WTC11 (cell line): ENCODE results near the gene BMP7. TPM values are rescaled to one million over a fixed set of nuclear protein-coding genes. Genes with fewer than 3 reads are reported as not detected.

ENCODE experiments used
- ATAC-seq: fragments of 200-7000 bp; cut with Tn5 transposase; 2 replicates; pipeline ENCODE4 v1.10.0; 2021; ENCODE audit warnings: mild to moderate bottlenecking, moderate library complexity
- CTCF ChIA-PET: fragments of 300-600 bp; sonication (Branson Sonifier 250); formaldehyde crosslinking; loops from one replicate; lab custom pipeline; 2021; ENCODE audit warnings: antibody characterized with exemption; lab: Charles Lee
- POLR2A ChIA-PET: fragments of 350-600 bp; sonication (Branson Sonifier 250); formaldehyde crosslinking; loops from one replicate; lab custom pipeline; 2021; ENCODE audit warnings: antibody characterized with exemption; lab: Charles Lee
- DNase-seq: peaks from one replicate; pipeline ENCODE4 v3.0.0; 2021; ENCODE audit warnings: low spot score
- H3K27ac Mint-ChIP-seq: 2 replicates; pipeline ENCODE4 v1.8.0; 2021; ENCODE audit warnings: mixed read lengths
- H3K27me3 Mint-ChIP-seq: 2 replicates; pipeline ENCODE4 v1.8.0; 2021; ENCODE audit warnings: low read depth, mild to moderate bottlenecking, moderate library complexity, mixed read lengths
- H3K36me3 Mint-ChIP-seq: 2 replicates; pipeline ENCODE4 v1.8.0; 2021; ENCODE audit warnings: mixed read lengths
- H3K4me1 Mint-ChIP-seq: 2 replicates; pipeline ENCODE4 v1.8.0; 2022; ENCODE audit warnings: mixed read lengths
- H3K4me3 Mint-ChIP-seq: 2 replicates; pipeline ENCODE4 v1.8.0; 2021; ENCODE audit warnings: mild to moderate bottlenecking, moderate library complexity, mixed read lengths
- H3K9me3 Mint-ChIP-seq: 2 replicates; pipeline ENCODE4 v1.8.0; 2021; ENCODE audit warnings: mixed read lengths
- ETV6 ChIP-seq: sonication (generic); formaldehyde crosslinking; IDR thresholded peaks from 2 replicates; pipeline ENCODE4 v1.8.1; 2022; ENCODE audit warnings: mild to moderate bottlenecking, missing genetic modification reagents
- FOXK1 ChIP-seq: sonication (generic); formaldehyde crosslinking; IDR thresholded peaks from 2 replicates; pipeline ENCODE4 v1.8.0; 2022; ENCODE audit warnings: mild to moderate bottlenecking, moderate library complexity, missing genetic modification reagents
- FOXP1 ChIP-seq: sonication (generic); formaldehyde crosslinking; IDR thresholded peaks from 2 replicates; pipeline ENCODE4 v1.8.0; 2022; ENCODE audit warnings: missing genetic modification reagents, mild to moderate bottlenecking, moderate library complexity, borderline replicate concordance
- JAZF1 ChIP-seq: fragments of 250-450 bp; sonication (Bioruptor Pico); IDR thresholded peaks from 2 replicates; pipeline ENCODE4 v1.9.0; 2021; ENCODE audit warnings: moderate library complexity, mild to moderate bottlenecking, inconsistent platforms
- MAX ChIP-seq: sonication (generic); formaldehyde crosslinking; IDR thresholded peaks from 2 replicates; pipeline ENCODE4 v1.8.0; 2022; ENCODE audit warnings: mild to moderate bottlenecking, missing genetic modification reagents
- MYBL2 ChIP-seq: sonication (generic); formaldehyde crosslinking; IDR thresholded peaks from 2 replicates; pipeline ENCODE4 v1.8.1; 2023; ENCODE audit warnings: mild to moderate bottlenecking, moderate library complexity, missing genetic modification reagents
- SMAD3 ChIP-seq: sonication (generic); formaldehyde crosslinking; IDR thresholded peaks from 2 replicates; pipeline ENCODE4 v1.8.0; 2022; ENCODE audit warnings: missing genetic modification reagents, mild to moderate bottlenecking, borderline replicate concordance
- total RNA-seq: library from RNA; stranded (reverse); gene quantifications from 3 replicates; pipeline ENCODE4 v1.2.3, GENCODE V29; 2021
- TF ChIP-seq, protein P1 (sequence below): sonication (generic); formaldehyde crosslinking; IDR thresholded peaks from 2 replicates; pipeline ENCODE4 v1.8.0; 2022; ENCODE audit warnings: missing genetic modification reagents
- TF ChIP-seq, protein P2 (sequence below): sonication (generic); formaldehyde crosslinking; IDR thresholded peaks from 2 replicates; pipeline ENCODE4 v1.8.0; 2023; ENCODE audit warnings: missing genetic modification reagents, mild to moderate bottlenecking, borderline replicate concordance
- TF ChIP-seq, protein P3 (sequence below): sonication (generic); formaldehyde crosslinking; IDR thresholded peaks from 2 replicates; pipeline ENCODE4 v1.8.0; 2023; ENCODE audit warnings: missing genetic modification reagents
- TF ChIP-seq, protein P4 (sequence below): sonication (generic); formaldehyde crosslinking; conservative IDR thresholded peaks from 2 replicates; pipeline ENCODE4 v1.8.1; 2023; ENCODE audit warnings: mild to moderate bottlenecking, low read depth, missing genetic modification reagents, moderate library complexity
- TF ChIP-seq, protein P5 (sequence below): fragments of 250-450 bp; sonication (Bioruptor Pico); IDR thresholded peaks from 2 replicates; pipeline ENCODE4 v1.9.0; 2021; ENCODE audit warnings: mild to moderate bottlenecking, borderline replicate concordance

BMP7 gene
- total RNA-seq, 1 experiment from 2014 or later: 40.7 TPM

- TF ChIP-seq, protein P1, sequence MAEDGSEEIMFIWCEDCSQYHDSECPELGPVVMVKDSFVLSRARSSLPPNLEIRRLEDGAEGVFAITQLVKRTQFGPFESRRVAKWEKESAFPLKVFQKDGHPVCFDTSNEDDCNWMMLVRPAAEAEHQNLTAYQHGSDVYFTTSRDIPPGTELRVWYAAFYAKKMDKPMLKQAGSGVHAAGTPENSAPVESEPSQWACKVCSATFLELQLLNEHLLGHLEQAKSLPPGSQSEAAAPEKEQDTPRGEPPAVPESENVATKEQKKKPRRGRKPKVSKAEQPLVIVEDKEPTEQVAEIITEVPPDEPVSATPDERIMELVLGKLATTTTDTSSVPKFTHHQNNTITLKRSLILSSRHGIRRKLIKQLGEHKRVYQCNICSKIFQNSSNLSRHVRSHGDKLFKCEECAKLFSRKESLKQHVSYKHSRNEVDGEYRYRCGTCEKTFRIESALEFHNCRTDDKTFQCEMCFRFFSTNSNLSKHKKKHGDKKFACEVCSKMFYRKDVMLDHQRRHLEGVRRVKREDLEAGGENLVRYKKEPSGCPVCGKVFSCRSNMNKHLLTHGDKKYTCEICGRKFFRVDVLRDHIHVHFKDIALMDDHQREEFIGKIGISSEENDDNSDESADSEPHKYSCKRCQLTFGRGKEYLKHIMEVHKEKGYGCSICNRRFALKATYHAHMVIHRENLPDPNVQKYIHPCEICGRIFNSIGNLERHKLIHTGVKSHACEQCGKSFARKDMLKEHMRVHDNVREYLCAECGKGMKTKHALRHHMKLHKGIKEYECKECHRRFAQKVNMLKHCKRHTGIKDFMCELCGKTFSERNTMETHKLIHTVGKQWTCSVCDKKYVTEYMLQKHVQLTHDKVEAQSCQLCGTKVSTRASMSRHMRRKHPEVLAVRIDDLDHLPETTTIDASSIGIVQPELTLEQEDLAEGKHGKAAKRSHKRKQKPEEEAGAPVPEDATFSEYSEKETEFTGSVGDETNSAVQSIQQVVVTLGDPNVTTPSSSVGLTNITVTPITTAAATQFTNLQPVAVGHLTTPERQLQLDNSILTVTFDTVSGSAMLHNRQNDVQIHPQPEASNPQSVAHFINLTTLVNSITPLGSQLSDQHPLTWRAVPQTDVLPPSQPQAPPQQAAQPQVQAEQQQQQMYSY (CRISPR knock-in tag): no peak
- TF ChIP-seq, protein P2, sequence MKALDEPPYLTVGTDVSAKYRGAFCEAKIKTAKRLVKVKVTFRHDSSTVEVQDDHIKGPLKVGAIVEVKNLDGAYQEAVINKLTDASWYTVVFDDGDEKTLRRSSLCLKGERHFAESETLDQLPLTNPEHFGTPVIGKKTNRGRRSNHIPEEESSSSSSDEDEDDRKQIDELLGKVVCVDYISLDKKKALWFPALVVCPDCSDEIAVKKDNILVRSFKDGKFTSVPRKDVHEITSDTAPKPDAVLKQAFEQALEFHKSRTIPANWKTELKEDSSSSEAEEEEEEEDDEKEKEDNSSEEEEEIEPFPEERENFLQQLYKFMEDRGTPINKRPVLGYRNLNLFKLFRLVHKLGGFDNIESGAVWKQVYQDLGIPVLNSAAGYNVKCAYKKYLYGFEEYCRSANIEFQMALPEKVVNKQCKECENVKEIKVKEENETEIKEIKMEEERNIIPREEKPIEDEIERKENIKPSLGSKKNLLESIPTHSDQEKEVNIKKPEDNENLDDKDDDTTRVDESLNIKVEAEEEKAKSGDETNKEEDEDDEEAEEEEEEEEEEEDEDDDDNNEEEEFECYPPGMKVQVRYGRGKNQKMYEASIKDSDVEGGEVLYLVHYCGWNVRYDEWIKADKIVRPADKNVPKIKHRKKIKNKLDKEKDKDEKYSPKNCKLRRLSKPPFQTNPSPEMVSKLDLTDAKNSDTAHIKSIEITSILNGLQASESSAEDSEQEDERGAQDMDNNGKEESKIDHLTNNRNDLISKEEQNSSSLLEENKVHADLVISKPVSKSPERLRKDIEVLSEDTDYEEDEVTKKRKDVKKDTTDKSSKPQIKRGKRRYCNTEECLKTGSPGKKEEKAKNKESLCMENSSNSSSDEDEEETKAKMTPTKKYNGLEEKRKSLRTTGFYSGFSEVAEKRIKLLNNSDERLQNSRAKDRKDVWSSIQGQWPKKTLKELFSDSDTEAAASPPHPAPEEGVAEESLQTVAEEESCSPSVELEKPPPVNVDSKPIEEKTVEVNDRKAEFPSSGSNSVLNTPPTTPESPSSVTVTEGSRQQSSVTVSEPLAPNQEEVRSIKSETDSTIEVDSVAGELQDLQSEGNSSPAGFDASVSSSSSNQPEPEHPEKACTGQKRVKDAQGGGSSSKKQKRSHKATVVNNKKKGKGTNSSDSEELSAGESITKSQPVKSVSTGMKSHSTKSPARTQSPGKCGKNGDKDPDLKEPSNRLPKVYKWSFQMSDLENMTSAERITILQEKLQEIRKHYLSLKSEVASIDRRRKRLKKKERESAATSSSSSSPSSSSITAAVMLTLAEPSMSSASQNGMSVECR (CRISPR knock-in tag): no peak
- TF ChIP-seq MYBL2 (CRISPR knock-in tag): no peak
- TF ChIP-seq MAX (CRISPR knock-in tag): no peak
- no peak for TF ChIP-seq ETV6 (CRISPR knock-in tag)
- TF ChIP-seq JAZF1 (CRISPR knock-in tag): no peak
- no peak for TF ChIP-seq SMAD3 (CRISPR knock-in tag)
- TF ChIP-seq FOXP1 (CRISPR knock-in tag): no peak
Measured at GRCh38 chr20:57268399-57269076, 2.1 kb upstream of the BMP7 start (continued).

DNA sequence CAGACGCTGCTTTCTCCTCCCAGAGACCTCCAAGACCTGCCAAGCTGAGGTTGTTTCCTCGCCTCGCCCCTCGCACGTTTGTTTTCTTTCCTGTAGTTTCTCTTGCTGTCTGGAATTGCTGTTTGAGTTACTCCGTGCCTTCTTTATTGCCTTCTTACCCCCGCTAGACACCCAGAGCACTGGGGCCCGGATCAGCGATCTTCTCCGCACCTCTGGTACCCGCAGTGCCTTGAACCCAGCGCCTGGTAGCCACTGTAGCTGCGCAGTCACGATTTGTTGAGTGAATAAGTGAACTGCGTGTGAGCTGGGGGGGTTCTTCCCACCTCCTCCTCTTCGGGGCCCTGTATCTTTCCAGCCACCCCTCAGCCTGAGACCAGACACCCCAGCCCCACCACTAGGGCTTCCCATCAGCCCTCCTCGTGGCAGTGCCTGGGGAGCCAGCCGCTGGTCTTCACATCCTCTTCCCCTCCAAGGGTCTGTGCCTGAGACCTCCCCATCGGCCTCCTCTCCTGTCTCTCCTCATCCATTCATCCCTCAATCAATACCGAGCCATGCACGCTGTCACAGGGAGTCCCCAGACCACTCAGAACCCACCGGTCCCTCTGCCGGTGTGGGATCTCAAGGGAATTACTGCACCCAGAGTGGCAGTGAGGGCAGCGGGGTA lies 849 bp upstream of the BMP7 start:
- H3K9me3 Mint-ChIP-seq: no peaks in the 10 kb centered on the region
- POLR2A ChIA-PET: no interaction called here
- H3K36me3 Mint-ChIP-seq: no peaks in the 10 kb centered on the region
- TF ChIP-seq, protein P3, sequence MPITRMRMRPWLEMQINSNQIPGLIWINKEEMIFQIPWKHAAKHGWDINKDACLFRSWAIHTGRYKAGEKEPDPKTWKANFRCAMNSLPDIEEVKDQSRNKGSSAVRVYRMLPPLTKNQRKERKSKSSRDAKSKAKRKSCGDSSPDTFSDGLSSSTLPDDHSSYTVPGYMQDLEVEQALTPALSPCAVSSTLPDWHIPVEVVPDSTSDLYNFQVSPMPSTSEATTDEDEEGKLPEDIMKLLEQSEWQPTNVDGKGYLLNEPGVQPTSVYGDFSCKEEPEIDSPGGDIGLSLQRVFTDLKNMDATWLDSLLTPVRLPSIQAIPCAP (CRISPR knock-in tag): no peak
- peak; percentile 20; the same call in 1 of the 2 replicates for TF ChIP-seq FOXK1 (CRISPR knock-in tag)
- no peak for ATAC-seq
- H3K27ac Mint-ChIP-seq: no peak overlapping the region
- CTCF ChIA-PET: interaction anchor here (0.7 to 1.3 kb wide), 2 partner anchors 24 to 325 kb away, joined by 3 to 4 read pairs; no protein-coding TSS in a partner anchor
- H3K4me1 Mint-ChIP-seq: peaks cover 63% of the 10 kb centered on the region
- DNase-seq: no peak
- peaks cover 77% of the 10 kb centered on the region for H3K27me3 Mint-ChIP-seq
- H3K4me3 Mint-ChIP-seq: peak overlapping the region; percentile 71

- H3K27me3 Mint-ChIP-seq: peaks cover 82% of the 10 kb centered on the region
- TF ChIP-seq, protein P4, sequence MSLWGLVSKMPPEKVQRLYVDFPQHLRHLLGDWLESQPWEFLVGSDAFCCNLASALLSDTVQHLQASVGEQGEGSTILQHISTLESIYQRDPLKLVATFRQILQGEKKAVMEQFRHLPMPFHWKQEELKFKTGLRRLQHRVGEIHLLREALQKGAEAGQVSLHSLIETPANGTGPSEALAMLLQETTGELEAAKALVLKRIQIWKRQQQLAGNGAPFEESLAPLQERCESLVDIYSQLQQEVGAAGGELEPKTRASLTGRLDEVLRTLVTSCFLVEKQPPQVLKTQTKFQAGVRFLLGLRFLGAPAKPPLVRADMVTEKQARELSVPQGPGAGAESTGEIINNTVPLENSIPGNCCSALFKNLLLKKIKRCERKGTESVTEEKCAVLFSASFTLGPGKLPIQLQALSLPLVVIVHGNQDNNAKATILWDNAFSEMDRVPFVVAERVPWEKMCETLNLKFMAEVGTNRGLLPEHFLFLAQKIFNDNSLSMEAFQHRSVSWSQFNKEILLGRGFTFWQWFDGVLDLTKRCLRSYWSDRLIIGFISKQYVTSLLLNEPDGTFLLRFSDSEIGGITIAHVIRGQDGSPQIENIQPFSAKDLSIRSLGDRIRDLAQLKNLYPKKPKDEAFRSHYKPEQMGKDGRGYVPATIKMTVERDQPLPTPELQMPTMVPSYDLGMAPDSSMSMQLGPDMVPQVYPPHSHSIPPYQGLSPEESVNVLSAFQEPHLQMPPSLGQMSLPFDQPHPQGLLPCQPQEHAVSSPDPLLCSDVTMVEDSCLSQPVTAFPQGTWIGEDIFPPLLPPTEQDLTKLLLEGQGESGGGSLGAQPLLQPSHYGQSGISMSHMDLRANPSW: 0 out of 2 replicates have a peak, but pooled peaks have one; percentile 14
- TF ChIP-seq, protein P5, sequence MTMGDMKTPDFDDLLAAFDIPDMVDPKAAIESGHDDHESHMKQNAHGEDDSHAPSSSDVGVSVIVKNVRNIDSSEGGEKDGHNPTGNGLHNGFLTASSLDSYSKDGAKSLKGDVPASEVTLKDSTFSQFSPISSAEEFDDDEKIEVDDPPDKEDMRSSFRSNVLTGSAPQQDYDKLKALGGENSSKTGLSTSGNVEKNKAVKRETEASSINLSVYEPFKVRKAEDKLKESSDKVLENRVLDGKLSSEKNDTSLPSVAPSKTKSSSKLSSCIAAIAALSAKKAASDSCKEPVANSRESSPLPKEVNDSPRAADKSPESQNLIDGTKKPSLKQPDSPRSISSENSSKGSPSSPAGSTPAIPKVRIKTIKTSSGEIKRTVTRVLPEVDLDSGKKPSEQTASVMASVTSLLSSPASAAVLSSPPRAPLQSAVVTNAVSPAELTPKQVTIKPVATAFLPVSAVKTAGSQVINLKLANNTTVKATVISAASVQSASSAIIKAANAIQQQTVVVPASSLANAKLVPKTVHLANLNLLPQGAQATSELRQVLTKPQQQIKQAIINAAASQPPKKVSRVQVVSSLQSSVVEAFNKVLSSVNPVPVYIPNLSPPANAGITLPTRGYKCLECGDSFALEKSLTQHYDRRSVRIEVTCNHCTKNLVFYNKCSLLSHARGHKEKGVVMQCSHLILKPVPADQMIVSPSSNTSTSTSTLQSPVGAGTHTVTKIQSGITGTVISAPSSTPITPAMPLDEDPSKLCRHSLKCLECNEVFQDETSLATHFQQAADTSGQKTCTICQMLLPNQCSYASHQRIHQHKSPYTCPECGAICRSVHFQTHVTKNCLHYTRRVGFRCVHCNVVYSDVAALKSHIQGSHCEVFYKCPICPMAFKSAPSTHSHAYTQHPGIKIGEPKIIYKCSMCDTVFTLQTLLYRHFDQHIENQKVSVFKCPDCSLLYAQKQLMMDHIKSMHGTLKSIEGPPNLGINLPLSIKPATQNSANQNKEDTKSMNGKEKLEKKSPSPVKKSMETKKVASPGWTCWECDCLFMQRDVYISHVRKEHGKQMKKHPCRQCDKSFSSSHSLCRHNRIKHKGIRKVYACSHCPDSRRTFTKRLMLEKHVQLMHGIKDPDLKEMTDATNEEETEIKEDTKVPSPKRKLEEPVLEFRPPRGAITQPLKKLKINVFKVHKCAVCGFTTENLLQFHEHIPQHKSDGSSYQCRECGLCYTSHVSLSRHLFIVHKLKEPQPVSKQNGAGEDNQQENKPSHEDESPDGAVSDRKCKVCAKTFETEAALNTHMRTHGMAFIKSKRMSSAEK (CRISPR knock-in tag): no peak
- TF ChIP-seq, all 79 proteins: peak for 1
- DNase-seq (peak; percentile 46), ATAC-seq (peak; percentile 2)
- H3K36me3 Mint-ChIP-seq: no peaks in the 10 kb centered on the region
- no peaks in the 10 kb centered on the region for H3K9me3 Mint-ChIP-seq
- H3K4me3 Mint-ChIP-seq: peak overlapping the region; percentile 85
- peaks cover 73% of the 10 kb centered on the region for H3K4me1 Mint-ChIP-seq
- no peak overlapping the region for H3K27ac Mint-ChIP-seq
- ChIA-PET CTCF (interaction anchor here (1.3 to 1.6 kb wide), 3 partner anchors 23 to 67 kb away, joined by 3 to 4 read pairs (median 4); partner anchors contain the start of gene SPO11), POLR2A (interaction anchor here (1.2 kb wide), 1 partner anchor 16 kb away, joined by 3 read pairs; no protein-coding TSS in a partner anchor)
Measured at GRCh38 chr20:57265997-57266290, 497 bp downstream of the BMP7 start.
